HepG2 (cell line): ENCODE measurements around the gene IRAK2. TPM values are rescaled to one million over a fixed set of nuclear protein-coding genes. Genes with fewer than 3 reads are reported as not detected.

Experiments
- AHDC1 ChIP-seq: sonication (generic); formaldehyde crosslinking; IDR thresholded peaks from 2 replicates; pipeline ENCODE4 v1.5.1; 2020; ENCODE audit warnings: mild to moderate bottlenecking, missing genetic modification reagents, borderline replicate concordance
- ATRX ChIP-seq: sonication (generic); formaldehyde crosslinking; IDR thresholded peaks from 2 replicates; pipeline ENCODE4 v1.4.0; 2020; ENCODE audit warnings: missing genetic modification reagents, borderline replicate concordance
- CBFB ChIP-seq: sonication (generic); formaldehyde crosslinking; IDR thresholded peaks from 2 replicates; pipeline ENCODE4 v1.4.0; 2020; ENCODE audit warnings: missing genetic modification reagents
- CENPX ChIP-seq: sonication (generic); formaldehyde crosslinking; IDR thresholded peaks from 2 replicates; pipeline ENCODE4 v1.9.0; 2021; ENCODE audit warnings: mild to moderate bottlenecking, missing genetic modification reagents, moderate library complexity
- CREB1 ChIP-seq, 2 experiments: fragments of 450-650 bp in 1 of 2; IDR thresholded peaks; 2 replicates each; pipeline ENCODE4 v1.6.1; 2016 to 2017; ENCODE audit warnings: control low read depth in 1 of 2, mild to moderate bottlenecking in 1 of 2, missing compliant biosample characterization in 1 of 2, missing genetic modification characterization in 1 of 2
- DMTF1 ChIP-seq: sonication (generic); formaldehyde crosslinking; IDR thresholded peaks from 2 replicates; pipeline ENCODE4 v1.4.0; 2020; ENCODE audit warnings: mild to moderate bottlenecking, missing genetic modification reagents
- DPF2 ChIP-seq: sonication (generic); formaldehyde crosslinking; IDR thresholded peaks from 2 replicates; pipeline ENCODE4 v1.4.0; 2020; ENCODE audit warnings: mild to moderate bottlenecking, low read depth, missing genetic modification reagents, borderline replicate concordance
- GABPB1 ChIP-seq: IDR thresholded peaks from 2 replicates; pipeline ENCODE4 v1.6.1; 2016; ENCODE audit warnings: mild to moderate bottlenecking, missing genetic modification reagents, moderate library complexity, missing compliant biosample characterization
- NCOA1 ChIP-seq: sonication (generic); formaldehyde crosslinking; IDR thresholded peaks from 2 replicates; pipeline ENCODE4 v1.9.0; 2021; ENCODE audit warnings: missing genetic modification reagents
- PBX2 ChIP-seq: IDR thresholded peaks from 2 replicates; pipeline ENCODE4 v1.6.1; 2016; ENCODE audit warnings: control low read depth
- PLSCR1 ChIP-seq: sonication (generic); formaldehyde crosslinking; IDR thresholded peaks from 2 replicates; pipeline ENCODE4 v1.5.0; 2020; ENCODE audit warnings: missing genetic modification reagents, mild to moderate bottlenecking, borderline replicate concordance
- PPARG ChIP-seq: conservative IDR thresholded peaks from 2 replicates; pipeline ENCODE4 v1.6.1; 2016; ENCODE audit warnings: missing biosample characterization, missing genetic modification reagents
- REL ChIP-seq: sonication (generic); formaldehyde crosslinking; conservative IDR thresholded peaks from 2 replicates; pipeline ENCODE4 v1.8.0; 2022; ENCODE audit warnings: mild to moderate bottlenecking, missing genetic modification reagents, moderate library complexity
- SMARCC2 ChIP-seq: fragments of 450-650 bp; IDR thresholded peaks from 2 replicates; pipeline ENCODE4 v1.6.1; 2017; ENCODE audit warnings: antibody characterized with exemption, mild to moderate bottlenecking
- SOX6 ChIP-seq, 2 experiments: fragments of 450-650 bp in 1 of 2; sonication (generic) in 1 of 2; formaldehyde crosslinking in 1 of 2; IDR thresholded peaks; 2 replicates each; pipeline versions ENCODE4 v1.4.0 to v1.6.1; 2017 to 2020; ENCODE audit warnings: antibody characterized with exemption in 1 of 2, mild to moderate bottlenecking in 1 of 2, missing genetic modification reagents in 1 of 2
- ZNF543 ChIP-seq: sonication (generic); formaldehyde crosslinking; IDR thresholded peaks from 2 replicates; pipeline ENCODE4 v1.4.0; 2020; ENCODE audit warnings: mild to moderate bottlenecking, missing genetic modification reagents
- ZNF558 ChIP-seq: sonication (generic); formaldehyde crosslinking; IDR thresholded peaks from 2 replicates; pipeline ENCODE4 v1.9.0; 2022; ENCODE audit warnings: mild to moderate bottlenecking, missing genetic modification reagents, borderline replicate concordance
- ZSCAN12 ChIP-seq: sonication (generic); formaldehyde crosslinking; IDR thresholded peaks from 2 replicates; pipeline ENCODE4 v1.9.0; 2021; ENCODE audit warnings: mild to moderate bottlenecking, missing genetic modification reagents
- polyA plus RNA-seq, 8 experiments: library from polyadenylated mRNA; depleted of rRNA in 3 of 8; stranded (reverse) in 7 of 8; unstranded in 1 of 8; fragments of >200 nt; fragmentation: Illumina TruSeq in 4 of 8; extraction: Trizol in 4 of 8; gene quantifications; 2 replicates each; pipeline versions ENCODE4 v1.2.1 to v1.2.3, GENCODE V29; 2011 to 2016; ENCODE audit warnings: low read depth in 4 of 8, missing spikeins in 1 of 8, mixed read lengths in 1 of 8; ENCODE audit not compliant: insufficient read depth in 1 of 8
- total RNA-seq, 5 experiments: library from RNA; depleted of rRNA; stranded (reverse); fragments of >200 nt; fragmentation: Illumina TruSeq; extraction: Trizol; gene quantifications; 2 replicates each; pipeline ENCODE4 v1.2.3, GENCODE V29; 2016; ENCODE audit warnings: low read depth in 1 of 5

The IRAK2 gene
- total and polyA plus RNA-seq, 2 of the 13 experiments (the other 11 are each of a cell fraction or from before 2014, with no cell fraction given), result 13.1 to 23.3 TPM

GRCh38 chr3:10164546-10165393 is at the start of gene IRAK2 (continued):
- TF ChIP-seq CBFB (CRISPR knock-in tag) (peak; percentile 32; the same call in 1 of the 2 replicates), CENPX (CRISPR knock-in tag) (no peak), AHDC1 (CRISPR knock-in tag) (no peak), ATRX (CRISPR knock-in tag) (no peak), CREB1 (IDR thresholded peaks at IDR 0.05) (no peak), CREB1 (CRISPR knock-in tag; IDR thresholded peaks at IDR 0.05) (no peak), GABPB1 (CRISPR knock-in tag) (peak; percentile 65), ZNF558 (CRISPR knock-in tag) (peak; percentile 82; the same call in 1 of the 2 replicates), DPF2 (CRISPR knock-in tag) (0 out of 2 replicates have a peak, but pooled peaks have one; percentile 27), PLSCR1 (CRISPR knock-in tag) (no peak), ZSCAN12 (CRISPR knock-in tag) (peak; percentile 44; the same call in 1 of the 2 replicates), DMTF1 (CRISPR knock-in tag) (no peak), ZNF543 (0 out of 2 replicates have a peak, but pooled peaks have one; percentile 78), PBX2 (CRISPR knock-in tag) (no peak), NCOA1 (no peak), SMARCC2 (no peak), SOX6 (IDR thresholded peaks at IDR 0.05) (no peak), SOX6 (CRISPR knock-in tag; IDR thresholded peaks at IDR 0.05) (no peak), REL (CRISPR knock-in tag) (0 out of 2 replicates have a peak, but pooled peaks have one; percentile 32), PPARG (CRISPR knock-in tag) (peak; percentile 41; the same call in 1 of the 2 replicates)
